ENCODE measurements around the gene LAMC2.

- TF ChIP-seq POLR2AphosphoS5 (IDR thresholded peaks at IDR 0.05; ENCODE audit: low read depth, low read length) (no peak), FOXP2 (optimal IDR thresholded peaks at IDR 0.05; ENCODE audit: borderline replicate concordance, extremely low read depth, extremely low read length, insufficient read depth) (no peak), TAF1 (IDR thresholded peaks at IDR 0.05; ENCODE audit: borderline replicate concordance, insufficient read depth, low read length) (no peak), SIN3A (IDR thresholded peaks at IDR 0.05; ENCODE audit: borderline replicate concordance, insufficient read depth, low read length) (no peak)
Measured at GRCh38 chr1:183166454-183166853, 19.6 kb upstream of the LAMC2 start.

All from PFSK-1 (cell line).